Heart right ventricle (tissue), 16 donors: ENCODE results near the gene IP6K1. TPM values are rescaled to one million over a fixed set of nuclear protein-coding genes. Genes with fewer than 3 reads are reported as not detected.
"Not testable (repeated sequence)": the region's sequence is repeated elsewhere in the genome, so short reads cannot be mapped to it uniquely, and the experiment has no call there.

Experiments used
- ATAC-seq, 8 donors: fragments of 200-7000 bp; cut with Tn5 transposase; one replicate each; pipeline ENCODE4 v1.9.1; 2020; ENCODE audit warnings: mild to moderate bottlenecking in 8 of 8, moderate library complexity in 8 of 8, moderate number of reproducible peaks in 1 of 8
- DNase-seq, 2 donors: peaks; one replicate each; pipeline ENCODE4 v3.0.0-alpha.2; 2020
- H3K27ac ChIP-seq, 10 donors: fragments of 200-600 bp; sonication (generic) in 2 of 10; one replicate each; pipeline versions ENCODE4 v1.5.0 to v1.8.0; 2020 to 2022; ENCODE audit warnings: mild to moderate bottlenecking in 3 of 10
- H3K27me3 ChIP-seq, 7 donors: fragments of 200-600 bp; one replicate each; pipeline ENCODE4 v1.8.0; 2021 to 2022; ENCODE audit warnings: mild to moderate bottlenecking in 2 of 7
- H3K36me3 ChIP-seq, 9 donors: fragments of 200-600 bp; sonication (generic) in 1 of 9; one replicate each; pipeline versions ENCODE4 v1.5.0 to v1.8.0; 2020 to 2022; ENCODE audit warnings: mild to moderate bottlenecking in 2 of 9
- H3K4me1 ChIP-seq, 9 donors: fragments of 200-600 bp; sonication (generic) in 1 of 9; one replicate each; pipeline versions ENCODE4 v1.5.0 to v1.8.0; 2020 to 2022; ENCODE audit warnings: mild to moderate bottlenecking in 4 of 9
- H3K4me3 ChIP-seq, 10 donors: fragments of 200-600 bp; sonication (generic) in 2 of 10; one replicate each; pipeline versions ENCODE4 v1.5.0 to v1.8.0; 2020 to 2022; ENCODE audit warnings: mild to moderate bottlenecking in 7 of 10, moderate library complexity in 2 of 10
- H3K9me3 ChIP-seq, 11 donors: fragments of 200-600 bp in 10 of 11; sonication (generic) in 2 of 11; one replicate each; pipeline versions ENCODE4 v1.5.0 to v1.8.0; 2013 to 2022; ENCODE audit warnings: mild to moderate bottlenecking in 2 of 11, control low read depth in 1 of 11, moderate library complexity in 1 of 11
- WGBS, 2 donors: extraction: QIAGEN DNeasy Blood & Tissue Kit; methylation state at CpG; one replicate each; pipeline ENCODE4 v1.1.7; 2013; ENCODE audit warnings: inconsistent platforms in 1 of 2; 5-methylcytosine and 5-hydroxymethylcytosine counted together
- intact Hi-C, 10 donors: fragments of 100-400 bp; cut with DNase I; formaldehyde crosslinking; loops; one replicate each; pipeline versions ENCODE4 v1.11.1 to v1.14.2; 2022
- long read RNA-seq, 3 donors: library from polyadenylated mRNA; unstranded; transcript quantifications; one replicate each; pipeline ENCODE4 v2.0.0, GENCODE V29; 2020 to 2021
- polyA plus RNA-seq, 2 donors: library from polyadenylated mRNA; stranded (reverse); fragments of 200-250 nt; gene quantifications; one replicate each; pipeline ENCODE4 v1.2.3, GENCODE V29; 2013
- total RNA-seq, 10 donors: library from RNA; stranded (reverse); fragmentation: NEBNext Ultra II Directional in 3 of 10; extraction: Animal tissue kit (Norgen Biotek cat#: 25700) in 3 of 10; gene quantifications; one replicate each; pipeline versions ENCODE4 v1.2.1 to v1.2.4, GENCODE V29; 2021 to 2023
- TF ChIP-seq, protein P1 (sequence below), 9 donors: fragments of 200-600 bp; sonication (generic) in 2 of 9; IDR thresholded peaks; one replicate each; pipeline versions ENCODE4 v1.5.0 to v1.8.0; 2021 to 2022; ENCODE audit warnings: antibody characterized with exemption in 9 of 9, mild to moderate bottlenecking in 5 of 9, moderate library complexity in 1 of 9
- donor health status: Arrhythmogenic right ventricular cardiomyopathy.
- donor health status: ischemic (EF 13 %, LVEDD 7.1; RV severe dilation, severe dysfunction).
- donor health status: healthy with polysubstance abuse.
- donor health status: DM: no; HTN: yes; CAD: no.
- donor health status: DM: no; HTN: no; CAD: no.
- donor health status: ischemic (EF 25% LVEDD 6.9; RV normal size, moderate dysfunction).
- donor health status: ischemic (EF 25% LVEDD 5.7; RV mildly dilated, moderate dysfunction).
- donor health status: healthy.
- donor health status: DM: yes; HTN: yes; CAD: no.
- donor health status: Ischemic cardiomyopathy.
- donor health status: ischemic (EF 35%, LVEDD 5.7; RV mildly dilated, moderate dysfunction).
- donor health status: nonischemic (EF 11% LVEDD 7.7; RV severe dilation, severe dysfunction).
- donor health status: DM: yes; HTN: yes; CAD: no.
- donor health status: PGD.
- donor health status: ischemic (EF 29% LVEDD 5.4; RV normal size, mild dysfunction).
- donor health status: nonischemic (EF 23%, LVEDD 6.1; RV moderate dilation, normal function).

Gene IP6K1
- total RNA-seq (10 to 100 TPM; 13.7 to 24.4 (median 16.6) TPM), polyA plus RNA-seq (10 to 100 TPM in 1 of 2 donors, 1 to 10 TPM in 1; 9.0 to 12.3 TPM)
- long read RNA-seq, donor 1, full-length matches to known transcripts, result 11 of 31 reads
- long read RNA-seq, donor 1, partial matches to known transcripts, result 4 of 31 reads
- long read RNA-seq, donor 1, other reads (novel, unspliced or antisense), result 16 of 31 reads
- long read RNA-seq, donor 2, full-length matches to known transcripts, result 10 of 27 reads
- long read RNA-seq, donor 2, partial matches to known transcripts, result 6 of 27 reads
- long read RNA-seq, donor 2, other reads (novel, unspliced or antisense), result 11 of 27 reads
- long read RNA-seq, donor 3, full-length matches to known transcripts, result 14 of 32 reads
- long read RNA-seq, donor 3, partial matches to known transcripts, result 4 of 32 reads
- long read RNA-seq, donor 3, other reads (novel, unspliced or antisense), result 14 of 32 reads

DNA sequence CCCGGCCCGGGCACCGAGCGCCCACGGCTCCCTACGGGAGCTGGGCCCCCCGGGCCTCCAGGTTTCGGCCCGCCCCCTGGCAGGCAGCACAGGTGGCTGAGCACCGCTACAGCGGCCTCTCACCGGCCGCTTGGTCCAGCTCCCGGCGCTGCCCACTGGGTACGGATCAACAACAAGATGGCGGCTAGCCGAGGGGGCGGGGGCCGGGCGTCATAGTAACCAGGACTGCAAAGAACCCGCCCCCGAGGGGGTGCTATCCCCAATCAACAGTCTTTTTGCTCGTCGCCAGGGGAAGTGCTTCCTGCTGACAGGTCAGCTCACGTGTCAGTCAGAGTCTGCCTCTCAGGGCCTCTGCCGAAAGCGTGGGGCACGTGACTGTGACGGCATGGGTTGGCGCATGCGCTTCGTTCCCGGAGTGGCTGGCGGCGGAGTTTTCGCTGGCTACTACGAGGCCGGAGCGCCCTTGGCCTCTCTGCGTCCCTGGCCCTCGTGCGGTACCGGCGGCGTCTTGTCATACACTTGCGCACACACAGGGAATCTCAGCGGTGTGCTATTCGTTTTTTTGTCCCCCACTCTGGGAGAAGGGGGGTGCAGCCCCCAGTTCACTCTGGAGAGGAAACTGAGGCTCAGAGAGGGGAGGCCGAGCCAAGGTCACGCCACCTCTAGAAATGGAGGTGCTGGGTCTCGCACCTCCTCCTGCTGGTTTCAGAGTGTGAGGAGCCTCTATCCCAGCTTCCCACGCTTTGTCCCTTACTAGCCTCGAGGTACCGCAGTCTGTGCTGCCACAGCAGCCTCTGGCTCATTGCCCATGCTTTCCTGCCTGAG is at the start of gene IP6K1:
Gene IP6K1, minus strand, starts transcription at position 186 of the 825 bp plus-strand sequence. CDS start 38,502 bp downstream, outside the sequence.
- H3K36me3 ChIP-seq, result peaks cover 0 to 32% (median 0%) of the 10 kb centered on the region in 9 donors
- peak within 1 kb of the TSS; percentile 66 to 100 (median 94) for H3K4me3 ChIP-seq
- no peaks in the 10 kb centered on the region for H3K9me3 ChIP-seq
- ATAC-seq (peak; percentile 99 to 100 (median 100)), DNase-seq (peak; percentile 100)
- H3K27ac ChIP-seq, result peak within 1 kb of the TSS; percentile 81 to 99 (median 94)
- WGBS, 2 donors, result 4 to 6% methylated on average over 55 of the region's 55 CpGs
- TF ChIP-seq, protein P1, sequence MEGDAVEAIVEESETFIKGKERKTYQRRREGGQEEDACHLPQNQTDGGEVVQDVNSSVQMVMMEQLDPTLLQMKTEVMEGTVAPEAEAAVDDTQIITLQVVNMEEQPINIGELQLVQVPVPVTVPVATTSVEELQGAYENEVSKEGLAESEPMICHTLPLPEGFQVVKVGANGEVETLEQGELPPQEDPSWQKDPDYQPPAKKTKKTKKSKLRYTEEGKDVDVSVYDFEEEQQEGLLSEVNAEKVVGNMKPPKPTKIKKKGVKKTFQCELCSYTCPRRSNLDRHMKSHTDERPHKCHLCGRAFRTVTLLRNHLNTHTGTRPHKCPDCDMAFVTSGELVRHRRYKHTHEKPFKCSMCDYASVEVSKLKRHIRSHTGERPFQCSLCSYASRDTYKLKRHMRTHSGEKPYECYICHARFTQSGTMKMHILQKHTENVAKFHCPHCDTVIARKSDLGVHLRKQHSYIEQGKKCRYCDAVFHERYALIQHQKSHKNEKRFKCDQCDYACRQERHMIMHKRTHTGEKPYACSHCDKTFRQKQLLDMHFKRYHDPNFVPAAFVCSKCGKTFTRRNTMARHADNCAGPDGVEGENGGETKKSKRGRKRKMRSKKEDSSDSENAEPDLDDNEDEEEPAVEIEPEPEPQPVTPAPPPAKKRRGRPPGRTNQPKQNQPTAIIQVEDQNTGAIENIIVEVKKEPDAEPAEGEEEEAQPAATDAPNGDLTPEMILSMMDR (IDR thresholded peaks at IDR 0.05), result no peak
- intact Hi-C loops, result loop anchor here in 2 of 10 donors (5.0 kb wide), 2 partner anchors 64 to 141 kb away; partner anchors contain the start of genes GMPPB (in 1 of the 2) and MON1A (in 1 of the 2)
- no peaks in the 10 kb centered on the region for H3K27me3 ChIP-seq
- H3K4me1 ChIP-seq, result peaks cover 4 to 58% (median 28%) of the 10 kb centered on the region in 9 donors

- no peaks in the 10 kb centered on the region for H3K4me1 ChIP-seq
- DNase-seq (no peak), ATAC-seq (no peak)
- H3K9me3 ChIP-seq, result no peaks in the 10 kb centered on the region
- intact Hi-C loops, result no loop called here
- H3K27ac ChIP-seq, result no peak overlapping the region
- peaks cover 0 to 20% (median 0%) of the 10 kb centered on the region in 9 donors for H3K36me3 ChIP-seq
- TF ChIP-seq, protein P1 (IDR thresholded peaks at IDR 0.05), result no peak
- no peaks in the 10 kb centered on the region for H3K27me3 ChIP-seq
- no peak overlapping the region for H3K4me3 ChIP-seq
- WGBS, 2 donors, result 66 to 91% methylated on average over 3 of the region's 3 CpGs
Observed at GRCh38 chr3:49831341-49831740, 45.0 kb upstream of the IP6K1 start.

GRCh38 chr3:49826016-49826415 is 39.7 kb upstream of the IP6K1 start:
- Histone ChIP-seq H3K27ac (no peak overlapping the region), H3K4me3 (no peak overlapping the region), H3K4me1 (no peaks in the 10 kb centered on the region), H3K36me3 (peaks cover 0 to 13% (median 0%) of the 10 kb centered on the region in 9 donors), H3K9me3 (no peaks in the 10 kb centered on the region), H3K27me3 (no peaks in the 10 kb centered on the region)
- no peak for ATAC-seq
- 71 to 88% methylated on average over 6 of the region's 6 CpGs for WGBS, 2 donors
- no peak for DNase-seq
- intact Hi-C loops, result no loop called here
- TF ChIP-seq, protein P1 (IDR thresholded peaks at IDR 0.05), result no peak

- H3K9me3 ChIP-seq, H3K4me3 ChIP-seq, H3K27ac ChIP-seq, H3K36me3 ChIP-seq, DNase-seq, H3K4me1 ChIP-seq, intact Hi-C loops, H3K27me3 ChIP-seq, ATAC-seq: not testable (repeated sequence)
- 92 to 97% methylated on average over 3 of the region's 3 CpGs for WGBS, 2 donors
Observed at GRCh38 chr3:49823131-49823530, 36.8 kb upstream of the IP6K1 start.
